Fibroblast of upper back skin (primary cell): ENCODE data around the gene RBP7.
"Not testable (repeated sequence)": the region's sequence is repeated elsewhere in the genome, so short reads cannot be mapped to it uniquely, and the experiment has no call there.

Experiments used
- DNase-seq: peaks from one replicate; pipeline ENCODE4 v3.0.0-alpha.2; 2013

The RBP7 gene

DNA sequence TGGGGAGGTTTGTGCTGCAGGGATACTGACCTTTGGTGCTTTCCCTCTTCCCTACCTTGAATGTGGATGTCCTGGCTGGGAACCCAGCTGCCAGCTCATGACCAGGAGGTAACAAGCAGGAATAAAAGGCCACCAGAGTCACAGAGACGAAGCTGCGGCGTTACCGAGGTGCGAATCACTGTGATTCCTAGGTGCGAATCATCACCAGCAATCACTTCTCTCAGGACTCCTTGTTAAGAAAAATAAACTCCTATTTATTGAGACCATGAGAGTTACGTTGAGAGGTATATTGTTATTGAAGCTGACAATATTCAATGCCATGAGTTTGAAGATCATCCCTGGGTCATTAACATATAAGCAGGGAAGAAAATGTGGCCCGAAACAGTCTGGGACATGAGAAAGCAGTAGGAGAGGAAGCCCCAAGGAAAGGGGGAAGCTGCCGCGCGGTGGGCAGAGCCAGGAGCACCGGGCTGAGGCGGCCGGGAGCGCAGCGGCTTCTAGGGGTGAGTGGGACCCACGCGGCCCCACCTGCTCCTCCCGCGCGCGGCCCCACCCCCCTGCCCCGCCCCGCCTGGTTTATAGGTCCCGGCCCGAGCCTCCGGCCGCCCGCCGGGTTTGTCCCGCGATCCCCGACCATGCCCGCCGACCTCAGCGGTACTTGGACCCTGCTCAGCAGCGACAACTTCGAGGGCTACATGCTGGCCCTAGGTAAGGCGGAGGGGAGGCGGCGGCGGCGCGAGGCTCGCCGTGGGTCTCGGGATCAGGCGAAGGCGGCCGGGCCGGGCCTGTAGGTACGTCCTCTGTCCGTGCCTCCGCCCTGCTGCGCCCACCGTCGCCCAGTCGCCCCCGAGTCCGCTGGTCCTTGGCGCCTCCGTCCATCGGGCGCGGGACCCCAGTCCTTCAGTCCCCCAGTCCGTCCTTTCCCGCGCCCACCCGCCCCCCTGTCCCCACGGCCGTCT, at the start of gene RBP7:
Gene RBP7, plus strand, starts transcription at position 605 of the 959 bp plus-strand sequence. Its CDS starts 31 bp downstream, at position 636.
- no peak for DNase-seq

- no peak for DNase-seq
These were observed 39.3 kb upstream of the RBP7 start for GRCh38 chr1:9957726-9958125.

DNA sequence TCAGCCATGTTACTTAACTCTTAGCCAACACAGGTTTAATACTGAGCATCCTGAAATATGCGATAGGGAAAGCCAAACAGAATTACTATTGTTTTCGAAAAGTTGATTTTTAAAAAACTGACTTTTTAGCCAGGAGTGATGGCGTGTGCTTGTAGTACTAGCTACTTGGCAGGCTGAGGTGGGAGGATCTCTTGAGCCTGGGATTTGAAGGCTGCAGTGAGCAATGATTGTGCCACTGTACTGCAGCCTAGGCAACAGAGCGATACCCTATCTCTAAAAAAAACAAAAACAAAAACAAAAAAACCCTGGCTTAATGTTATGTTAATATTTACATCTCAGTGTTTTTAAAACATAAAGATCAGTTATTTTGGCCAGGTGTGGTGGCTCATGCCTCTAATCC, 37.0 kb upstream of the RBP7 start:
- DNase-seq, result no peak

DNA sequence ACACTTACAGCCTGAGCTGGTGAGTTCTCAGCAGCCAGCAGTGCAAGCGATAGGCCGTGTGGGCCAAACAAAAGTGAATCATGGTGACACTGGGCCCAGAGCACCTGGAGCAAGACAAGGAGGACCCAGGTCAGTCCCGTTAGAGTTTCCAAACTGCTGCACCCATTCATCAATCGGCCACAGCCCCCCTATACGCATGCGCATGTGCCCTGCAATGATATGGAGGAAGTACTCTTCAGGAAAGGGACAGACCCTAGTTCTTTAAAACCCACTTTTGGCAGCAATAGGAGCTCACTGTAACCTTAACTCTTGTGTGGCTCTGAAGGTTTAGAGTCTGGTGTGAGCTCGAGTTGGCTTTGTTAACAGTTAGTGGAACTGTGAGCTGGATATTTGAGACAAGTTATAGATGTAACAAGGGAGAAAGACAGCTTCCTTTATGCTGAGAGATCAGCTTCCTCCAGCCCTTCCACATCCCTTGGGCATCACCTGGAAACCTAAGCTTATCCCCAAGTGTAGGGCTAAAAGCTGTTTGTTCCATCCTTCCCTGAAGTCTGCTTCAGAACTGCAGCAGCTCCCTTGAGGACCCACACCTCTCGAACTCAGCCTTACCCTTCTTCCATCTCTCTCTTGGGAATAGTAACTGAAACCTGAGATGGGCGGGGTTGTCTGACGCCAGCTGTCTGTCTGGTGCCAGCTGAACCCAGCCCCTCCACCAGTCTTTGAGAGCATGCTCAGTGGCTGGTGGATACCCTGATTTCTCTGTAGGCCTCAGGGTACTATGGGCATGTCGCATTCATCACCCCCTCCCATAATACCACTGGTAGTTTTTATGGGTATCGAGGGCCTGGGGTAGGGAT, 36.1 kb upstream of the RBP7 start:
- peak; percentile 20 for DNase-seq

DNA sequence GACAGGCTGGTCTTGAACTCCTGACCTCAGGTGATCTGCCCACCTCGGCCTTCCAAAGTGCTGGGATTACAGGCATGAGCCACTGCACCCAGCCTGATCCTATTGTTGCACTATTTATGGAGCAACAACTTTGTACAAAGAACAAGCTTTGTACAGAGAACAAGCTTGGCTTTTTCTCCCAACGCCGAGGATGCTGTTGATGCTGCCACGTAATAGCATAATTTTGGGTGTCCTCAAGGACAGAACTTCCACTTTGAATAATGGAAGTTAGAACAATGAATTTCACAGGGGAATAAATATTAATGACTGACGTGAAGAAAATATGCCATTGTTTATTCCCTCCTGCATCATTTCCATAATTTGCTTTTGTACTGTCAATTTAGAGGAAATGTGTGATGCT, 12.8 kb upstream of the RBP7 start:
- DNase-seq, result no peak

- DNase-seq, result no peak
These were observed 12.0 kb upstream of the RBP7 start for GRCh38 chr1:9985001-9985400.

DNA sequence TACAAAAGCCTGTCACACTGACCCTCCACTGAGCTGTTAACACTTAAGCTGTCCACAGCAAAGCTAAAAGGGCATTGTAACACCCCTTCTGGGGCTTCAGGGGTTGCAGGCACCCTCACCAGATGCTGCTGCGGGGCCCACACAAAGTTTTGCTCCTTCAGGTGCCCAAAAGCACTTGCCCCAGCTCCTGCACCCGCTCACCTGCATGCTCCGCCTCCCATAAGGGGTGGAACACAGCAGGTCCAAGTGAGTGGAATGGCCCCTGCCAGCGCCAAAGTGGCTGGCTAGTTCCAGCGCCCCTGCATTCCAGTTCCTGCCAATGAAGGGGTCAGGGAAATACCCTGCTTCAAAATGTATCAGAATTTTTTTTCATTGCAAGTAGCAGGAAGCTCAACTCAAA, 7.3 kb upstream of the RBP7 start:
- DNase-seq, result no peak

- DNase-seq, result no peak
These were observed 6.1 kb upstream of the RBP7 start for GRCh38 chr1:9990944-9991343.

DNA sequence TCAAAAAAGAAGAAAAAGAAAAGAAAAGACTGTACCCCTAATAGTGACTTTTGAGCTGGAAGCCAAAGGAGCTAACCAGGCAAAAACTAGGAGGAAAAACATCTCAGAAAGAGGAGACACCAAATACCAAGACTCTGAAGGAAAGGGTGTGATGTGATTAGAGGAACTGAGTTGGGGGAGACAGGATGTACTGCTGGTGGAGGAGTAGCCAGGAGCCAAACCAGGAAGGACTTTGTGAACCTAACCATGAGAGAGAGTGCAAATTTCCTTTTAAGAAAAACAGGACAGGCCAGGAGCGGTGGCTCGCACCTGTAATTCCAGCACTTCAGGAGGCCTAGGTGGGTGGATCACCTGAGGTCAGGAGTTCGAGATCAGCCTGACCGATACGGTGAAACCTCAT, 4.1 kb upstream of the RBP7 start:
- no peak for DNase-seq

- DNase-seq, result no peak
These were observed 3.4 kb upstream of the RBP7 start for GRCh38 chr1:9993561-9994075.

GRCh38 chr1:10001016-10001665, 4.1 kb downstream of the RBP7 start:
- DNase-seq, result no peak

- not testable (repeated sequence) for DNase-seq
These were observed 8.2 kb downstream of the RBP7 start for GRCh38 chr1:10005248-10005647.

- peak; percentile 20 for DNase-seq
These were observed 10.1 kb downstream of the RBP7 start for GRCh38 chr1:10007169-10007568.

DNA sequence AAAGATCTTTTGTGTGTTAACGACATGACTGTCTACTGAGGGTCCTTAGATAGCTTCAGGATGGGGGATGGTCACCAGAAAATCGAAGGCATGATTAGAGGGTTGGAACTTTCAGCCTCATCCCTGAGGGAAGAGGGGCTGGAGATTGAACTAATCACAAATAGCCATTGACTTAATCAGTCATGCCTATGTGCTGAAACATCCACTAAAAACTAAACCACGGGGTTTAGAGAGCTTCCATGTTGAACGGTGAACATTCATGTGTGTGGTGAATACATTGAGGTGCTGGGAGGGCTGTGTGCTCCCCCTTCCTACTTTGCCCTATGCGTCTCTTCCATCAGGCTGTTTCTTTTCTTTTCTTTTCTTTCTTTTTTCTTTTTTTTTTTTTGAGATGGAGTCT, 17.0 kb downstream of the RBP7 start:
- peak; percentile 48 for DNase-seq

DNA sequence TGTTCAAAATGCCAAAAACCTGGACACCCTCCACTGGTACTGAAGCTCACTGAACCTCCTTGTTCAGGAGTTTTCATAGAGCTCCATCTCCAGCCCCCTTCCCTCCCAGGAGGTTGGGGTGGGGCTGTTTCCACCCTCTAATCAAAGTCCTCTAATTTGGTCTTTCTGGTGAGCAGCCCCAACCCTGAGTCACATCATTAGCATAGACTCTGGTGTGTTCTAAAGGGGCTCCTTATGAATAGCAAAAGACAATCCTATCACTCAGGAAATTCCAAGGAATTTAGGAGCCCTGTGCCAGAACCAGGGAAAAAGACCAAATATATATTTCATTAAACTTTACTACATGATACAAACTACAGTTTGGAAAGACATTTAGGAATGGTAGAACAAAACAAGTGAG, 22.5 kb downstream of the RBP7 start:
- DNase-seq, result peak; percentile 38

GRCh38 chr1:10020086-10020485, 23.1 kb downstream of the RBP7 start:
- no peak for DNase-seq

DNA sequence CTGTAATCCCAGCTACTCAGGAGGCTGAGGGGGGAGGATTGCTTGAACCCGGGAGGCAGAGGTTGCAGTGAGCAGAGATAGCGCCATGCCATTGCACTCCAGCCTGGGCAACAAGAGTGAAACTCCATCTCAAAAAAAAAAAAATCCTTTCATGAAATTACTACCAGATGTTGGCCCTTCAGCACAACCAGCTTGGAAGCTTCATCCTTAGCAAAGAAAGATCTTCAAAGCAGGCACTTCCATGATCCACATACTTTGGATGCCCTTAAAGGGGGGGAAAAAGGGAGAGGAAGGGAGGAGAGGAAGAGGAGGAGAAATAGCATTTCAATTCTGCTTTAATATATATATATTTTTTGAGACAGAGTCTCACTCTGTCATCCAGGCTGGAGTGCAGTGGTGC, 23.6 kb downstream of the RBP7 start:
- peak; percentile 74 for DNase-seq

GRCh38 chr1:10021992-10022391, 25.0 kb downstream of the RBP7 start:
- DNase-seq, result not testable (repeated sequence)

DNA sequence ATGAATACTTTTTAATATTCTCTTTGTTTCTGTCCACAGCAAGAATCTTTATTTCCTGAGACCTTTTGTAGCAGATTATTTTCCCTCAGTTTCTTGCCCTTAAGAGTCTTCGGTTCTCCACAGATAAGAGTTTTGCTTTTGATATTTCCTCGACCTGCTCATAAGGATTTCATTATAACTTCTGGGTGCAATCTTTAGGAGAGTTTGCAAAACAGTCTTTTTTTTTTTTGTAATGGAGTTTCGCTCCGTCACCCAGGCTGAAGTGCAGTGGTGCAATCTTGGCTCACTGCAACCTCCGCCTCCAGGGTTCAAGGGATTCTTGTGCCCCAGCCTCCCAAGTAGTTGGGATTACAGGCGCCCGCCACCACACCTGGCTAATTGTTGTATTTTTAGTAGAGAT, 25.6 kb downstream of the RBP7 start:
- DNase-seq, result no peak

DNA sequence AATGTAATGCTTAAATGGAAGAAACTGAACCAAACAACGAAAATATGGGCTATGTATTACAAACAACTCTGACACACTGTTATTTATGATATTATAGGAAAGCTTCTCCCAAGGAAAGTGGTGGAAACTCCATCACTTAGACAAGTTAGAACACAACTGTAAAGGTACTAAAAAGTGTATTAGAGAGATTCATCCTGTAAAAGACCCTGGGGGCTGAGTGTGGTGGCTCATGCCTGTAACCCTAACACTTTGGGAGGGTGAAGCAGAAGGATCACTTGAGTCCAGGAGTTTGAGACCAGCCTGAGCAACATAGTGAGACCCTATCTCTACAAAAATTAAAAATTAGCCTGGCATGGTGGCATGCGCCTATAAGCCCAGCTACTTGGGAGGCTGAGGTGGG, 28.3 kb downstream of the RBP7 start:
- no peak for DNase-seq

GRCh38 chr1:10027027-10027426, 30.0 kb downstream of the RBP7 start:
- DNase-seq, result no peak

GRCh38 chr1:10028956-10029500, 32.0 kb downstream of the RBP7 start:
- not testable (repeated sequence) for DNase-seq

GRCh38 chr1:10031461-10031860, 34.4 kb downstream of the RBP7 start:
- DNase-seq, result peak; percentile 91
